HCT116 (cell line): ENCODE results near the gene CAT. TPM values are rescaled to one million over a fixed set of nuclear protein-coding genes. Genes with fewer than 3 reads are reported as not detected.

Source experiments
- ATAC-seq: fragments of 200-7000 bp; cut with Tn5 transposase; 2 replicates; pipeline ENCODE4 v1.9.1; 2020; ENCODE audit warnings: mild to moderate bottlenecking, moderate library complexity
- BruUV-seq: library from RNA; stranded (reverse); fragments of 400-500 nt; replicated peaks from 2 replicates; lab custom pipeline; 2021; lab: Mats Ljungman, UMichigan
- CTCF ChIA-PET: fragments of 300-600 bp; sonication (Branson Sonifier 250); formaldehyde crosslinking; loops from one replicate; lab custom pipeline; 2021; ENCODE audit warnings: antibody characterized with exemption; lab: Charles Lee
- POLR2A ChIA-PET: fragments of 300-600, 350-600 bp; sonication (Branson Sonifier 250); formaldehyde crosslinking; loops from one replicate; lab custom pipeline; 2021; ENCODE audit warnings: antibody characterized with exemption; lab: Charles Lee
- RAD21 ChIA-PET, 2 experiments: fragments of 300-600 bp; sonication (Branson Sonifier 250); formaldehyde crosslinking; loops; one replicate each; lab custom pipeline; 2023; ENCODE audit warnings: low total read pairs in 2 of 2; ENCODE audit not compliant: uncharacterized antibody in 2 of 2, unreplicated experiment in 2 of 2, low non-redundant PET in 1 of 2; lab: Charles Lee
- DNase-seq: peaks from one replicate; pipeline ENCODE4 v3.0.0-alpha.2; 2010; ENCODE audit warnings: low read depth, low spot score
- H2AFZ ChIP-seq: fragments of 200-600 bp; shearing (Covaris generic), sonication (generic); 2 replicates; pipeline ENCODE4 v1.6.1; 2017; ENCODE audit warnings: low read depth, mixed run types, mixed read lengths, antibody characterized with exemption, low read length; ENCODE audit not compliant: poor library complexity, severe bottlenecking
- H3K27ac ChIP-seq: 2 replicates; pipeline ENCODE4 v1.5.1; 2012; ENCODE audit warnings: low read depth, low read length
- H3K27me3 ChIP-seq: fragments of 200-600 bp; sonication (generic); 2 replicates; pipeline ENCODE4 v1.6.1; 2016; ENCODE audit warnings: mixed run types, low read length, mixed read lengths; ENCODE audit not compliant: insufficient read depth
- H3K36me3 ChIP-seq, 2 experiments: fragments of 200-500 bp in 1 of 2; fragments of 200-600 bp in 1 of 2; sonication (Bioruptor generic) in 1 of 2; sonication (generic) in 1 of 2; 2 replicates each; pipeline versions ENCODE4 v1.5.1 to v1.6.1; 2014 to 2016; ENCODE audit warnings: low read length in 2 of 2, inconsistent platforms in 1 of 2, mixed read lengths in 1 of 2, mixed run types in 1 of 2; ENCODE audit not compliant: insufficient read depth in 2 of 2, control insufficient read depth in 1 of 2
- H3K4me1 ChIP-seq, 2 experiments: fragments of 200-600 bp in 1 of 2; sonication (generic) in 1 of 2; 2 replicates each; pipeline versions ENCODE4 v1.5.1 to v1.6.1; 2012 to 2017; ENCODE audit warnings: low read length in 2 of 2, inconsistent platforms in 1 of 2, mild to moderate bottlenecking in 1 of 2, mixed read lengths in 1 of 2, mixed run types in 1 of 2, moderate library complexity in 1 of 2; ENCODE audit not compliant: insufficient read depth in 2 of 2, control insufficient read depth in 1 of 2
- H3K4me2 ChIP-seq: fragments of 200-600 bp; sonication (generic); 2 replicates; pipeline ENCODE4 v1.6.1; 2017; ENCODE audit warnings: mixed run types, low read length, mixed read lengths
- H3K4me3 ChIP-seq, 2 experiments: fragments of 200-600 bp in 1 of 2; sonication (generic) in 1 of 2; replicated peaks in 1 of 2; 2 replicates each; pipeline ENCODE4 v1.5.1; 2011 to 2016; ENCODE audit warnings: low read length in 2 of 2, control low read depth in 1 of 2, low read depth in 1 of 2, mild to moderate bottlenecking in 1 of 2, mixed read lengths in 1 of 2, mixed run types in 1 of 2
- H3K79me2 ChIP-seq: fragments of 200-600 bp; sonication (generic); 2 replicates; pipeline ENCODE4 v1.6.1; 2017; ENCODE audit warnings: mild to moderate bottlenecking, mixed run types, low read length, moderate library complexity, mixed read lengths; ENCODE audit not compliant: insufficient read depth
- H3K9ac ChIP-seq: fragments of 200-600 bp; sonication (generic); 2 replicates; pipeline ENCODE4 v1.6.1; 2016; ENCODE audit warnings: low read length, mixed read lengths
- H3K9me2 ChIP-seq: fragments of 200-600 bp; sonication (generic), shearing (Covaris generic); 2 replicates; pipeline ENCODE4 v1.6.1; 2017; ENCODE audit warnings: mixed run types, mild to moderate bottlenecking, moderate library complexity; ENCODE audit not compliant: insufficient read depth
- H3K9me3 ChIP-seq, 2 experiments: fragments of 200-500 bp in 1 of 2; fragments of 200-600 bp in 1 of 2; sonication (Bioruptor generic) in 1 of 2; sonication (generic) in 1 of 2; 2 replicates each; pipeline ENCODE4 v1.6.1; 2014 to 2017; ENCODE audit warnings: low read length in 2 of 2, mixed read lengths in 2 of 2, inconsistent platforms in 1 of 2, low read depth in 1 of 2, mild to moderate bottlenecking in 1 of 2, mixed run types in 1 of 2, moderate library complexity in 1 of 2; ENCODE audit not compliant: control insufficient read depth in 1 of 2, insufficient read depth in 1 of 2
- H4K20me1 ChIP-seq: fragments of 200-600 bp; sonication (generic), shearing (Covaris generic); 2 replicates; pipeline ENCODE4 v1.6.1; 2017; ENCODE audit warnings: mixed run types, mild to moderate bottlenecking, moderate library complexity; ENCODE audit not compliant: insufficient read depth
- ATF3 ChIP-seq: IDR thresholded peaks from 2 replicates; pipeline ENCODE4 v1.6.1; 2012
- CBX3 ChIP-seq: IDR thresholded peaks from 2 replicates; pipeline ENCODE4 v1.6.1; 2012; ENCODE audit warnings: low read depth
- CEBPB ChIP-seq: IDR thresholded peaks from 2 replicates; pipeline ENCODE4 v1.6.1; 2012; ENCODE audit warnings: low read depth
- CTCF ChIP-seq, 3 experiments: fragments of 200-600 bp in 1 of 3; sonication (generic) in 1 of 3; IDR thresholded peaks in 2 of 3; conservative IDR thresholded peaks in 1 of 3; 2 replicates each; pipeline ENCODE4 v1.5.1; 2012 to 2017; ENCODE audit warnings: low read depth in 2 of 3, low read length in 2 of 3, antibody characterized with exemption in 1 of 3, borderline replicate concordance in 1 of 3, control low read depth in 1 of 3, mild to moderate bottlenecking in 1 of 3, mixed read lengths in 1 of 3, mixed run types in 1 of 3, moderate library complexity in 1 of 3; ENCODE audit not compliant: insufficient read depth in 1 of 3
- EGR1 ChIP-seq: IDR thresholded peaks from 2 replicates; pipeline ENCODE4 v1.6.1; 2012; ENCODE audit warnings: low read depth
- ELF1 ChIP-seq: IDR thresholded peaks from 2 replicates; pipeline ENCODE4 v1.6.1; 2012; ENCODE audit warnings: low read depth, borderline replicate concordance
- EZH2 ChIP-seq: fragments of 200-600 bp; sonication (generic); IDR thresholded peaks from 2 replicates; pipeline ENCODE4 v1.6.1; 2017; ENCODE audit warnings: antibody characterized with exemption, mixed run types
- FOSL1 ChIP-seq: IDR thresholded peaks from 2 replicates; pipeline ENCODE4 v1.6.1; 2012; ENCODE audit warnings: low read depth
- MAX ChIP-seq: IDR thresholded peaks from 2 replicates; pipeline ENCODE4 v1.6.1; 2012
- POLR2A ChIP-seq: IDR thresholded peaks from 2 replicates; pipeline ENCODE4 v1.7.0; 2011; ENCODE audit warnings: borderline replicate concordance; ENCODE audit not compliant: insufficient read depth, insufficient read length; ENCODE audit errors: extremely low read depth
- POLR2AphosphoS5 ChIP-seq: IDR thresholded peaks from 2 replicates; pipeline ENCODE4 v1.6.1; 2011; ENCODE audit warnings: mild to moderate bottlenecking, low read depth, low read length, moderate library complexity
- RAD21 ChIP-seq: IDR thresholded peaks from 2 replicates; pipeline ENCODE4 v1.6.1; 2012; ENCODE audit warnings: low read depth, mild to moderate bottlenecking
- SIN3A ChIP-seq: IDR thresholded peaks from 2 replicates; pipeline ENCODE4 v1.6.1; 2012; ENCODE audit warnings: low read depth
- SP1 ChIP-seq: IDR thresholded peaks from 2 replicates; pipeline ENCODE4 v1.6.1; 2012; ENCODE audit warnings: low read depth
- YY1 ChIP-seq: IDR thresholded peaks from 2 replicates; pipeline ENCODE4 v1.6.1; 2011; ENCODE audit warnings: low read length, low read depth, moderate library complexity, mild to moderate bottlenecking; ENCODE audit not compliant: insufficient replicate concordance; ENCODE audit errors: extremely low read depth
- ZNF274 ChIP-seq: fragments of 200-500 bp; sonication (Bioruptor generic); IDR thresholded peaks from 2 replicates; pipeline ENCODE4 v1.6.1; 2014; ENCODE audit warnings: mild to moderate bottlenecking, low read depth, low read length, inconsistent platforms
- intact Hi-C: fragments of 100-400 bp; cut with micrococcal nuclease; formaldehyde crosslinking; loops from 2 replicates; pipeline ENCODE4 v1.10.0; 2022
- total RNA-seq: library from RNA; stranded (reverse); gene quantifications from one replicate; pipeline ENCODE4 v1.2.1, GENCODE V29; 2021; ENCODE audit not compliant: unreplicated experiment
- TF ChIP-seq, protein P1 (sequence below): IDR thresholded peaks from 2 replicates; pipeline ENCODE4 v1.6.1; 2011; ENCODE audit warnings: mild to moderate bottlenecking, low read length, moderate library complexity; ENCODE audit not compliant: insufficient replicate concordance; ENCODE audit errors: extremely low read depth

Gene CAT
- total RNA-seq, 1 experiment from 2014 or later: 50.9 TPM

GRCh38 chr11:34460278-34460677, 21.5 kb downstream of the CAT start (continued):
- TF ChIP-seq CTCF (IDR thresholded peaks at IDR 0.05 in 2 of 3, conservative IDR thresholded peaks at IDR 0.05 in 1 of 3; ENCODE audit: borderline replicate concordance in 1 of 3, insufficient read depth in 1 of 3, low read depth in 2 of 3, low read length in 2 of 3) (no peak), POLR2A (no peak), RAD21 (no peak), EZH2 (no peak), SIN3A (no peak), MAX (no peak), POLR2AphosphoS5 (no peak), FOSL1 (no peak), CEBPB (no peak), CBX3 (no peak)
- TF ChIP-seq, protein P1, sequence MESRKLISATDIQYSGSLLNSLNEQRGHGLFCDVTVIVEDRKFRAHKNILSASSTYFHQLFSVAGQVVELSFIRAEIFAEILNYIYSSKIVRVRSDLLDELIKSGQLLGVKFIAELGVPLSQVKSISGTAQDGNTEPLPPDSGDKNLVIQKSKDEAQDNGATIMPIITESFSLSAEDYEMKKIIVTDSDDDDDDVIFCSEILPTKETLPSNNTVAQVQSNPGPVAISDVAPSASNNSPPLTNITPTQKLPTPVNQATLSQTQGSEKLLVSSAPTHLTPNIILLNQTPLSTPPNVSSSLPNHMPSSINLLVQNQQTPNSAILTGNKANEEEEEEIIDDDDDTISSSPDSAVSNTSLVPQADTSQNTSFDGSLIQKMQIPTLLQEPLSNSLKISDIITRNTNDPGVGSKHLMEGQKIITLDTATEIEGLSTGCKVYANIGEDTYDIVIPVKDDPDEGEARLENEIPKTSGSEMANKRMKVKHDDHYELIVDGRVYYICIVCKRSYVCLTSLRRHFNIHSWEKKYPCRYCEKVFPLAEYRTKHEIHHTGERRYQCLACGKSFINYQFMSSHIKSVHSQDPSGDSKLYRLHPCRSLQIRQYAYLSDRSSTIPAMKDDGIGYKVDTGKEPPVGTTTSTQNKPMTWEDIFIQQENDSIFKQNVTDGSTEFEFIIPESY: no peak
- TF ChIP-seq, all 23 proteins: peak for 0

DNA sequence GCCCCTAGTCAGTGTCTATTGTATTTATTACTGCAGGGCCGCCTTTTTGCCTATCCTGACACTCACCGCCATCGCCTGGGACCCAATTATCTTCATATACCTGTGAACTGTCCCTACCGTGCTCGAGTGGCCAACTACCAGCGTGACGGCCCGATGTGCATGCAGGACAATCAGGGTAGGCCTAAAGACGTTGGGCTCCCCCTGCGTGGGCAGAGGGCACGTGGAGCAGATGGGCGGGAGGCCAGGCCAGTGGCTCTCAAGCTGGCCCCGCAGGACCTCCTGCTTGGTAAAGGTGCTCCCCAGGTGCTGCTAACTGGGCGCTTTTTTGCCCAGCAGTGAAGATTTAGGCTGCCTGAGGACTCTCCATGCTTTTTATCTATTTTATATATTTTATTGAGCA, 22.5 kb downstream of the CAT start:
- no peaks in the 10 kb centered on the region for H3K4me1 ChIP-seq
- CTCF ChIA-PET: interaction anchor here (1.5 kb wide), 1 partner anchor 95 kb away, joined by 6 read pairs; no protein-coding TSS in a partner anchor
- no TSS peak for BruUV-seq
- no peaks in the 10 kb centered on the region for H3K9me2 ChIP-seq
- no peaks in the 10 kb centered on the region for H3K27me3 ChIP-seq
- H3K4me3 ChIP-seq: no peak overlapping the region
- ATAC-seq: no peak
- H4K20me1 ChIP-seq: no peaks in the 10 kb centered on the region
- no peak overlapping the region for H3K4me2 ChIP-seq
- no peak for TF ChIP-seq ELF1
- no peak for TF ChIP-seq ATF3
- no peak for TF ChIP-seq RAD21
- TF ChIP-seq EZH2: no peak
- no peak for TF ChIP-seq EGR1
- TF ChIP-seq YY1: no peak
- no peak for TF ChIP-seq ZNF274
- TF ChIP-seq, protein P1: no peak
- no peak for TF ChIP-seq SP1
- TF ChIP-seq MAX: no peak
- TF ChIP-seq, all 23 proteins: peak for 0
- no peak overlapping the region for H3K9ac ChIP-seq
- no peak overlapping the region for H2AFZ ChIP-seq
- ChIA-PET RAD21 (no interaction called here), POLR2A (no interaction called here)
- peaks cover 16 to 29% of the 10 kb centered on the region in 2 experiments for H3K36me3 ChIP-seq
- H3K79me2 ChIP-seq: no peaks in the 10 kb centered on the region
- DNase-seq: no peak
- intact Hi-C loops: no loop called here
- H3K27ac ChIP-seq: no peak overlapping the region
- no peaks in the 10 kb centered on the region for H3K9me3 ChIP-seq
